GM13976 (cell line): Measurements from ENCODE around the gene VOPP1.
A peak's percentile ranks its signal among the peaks of the same experiment; 100 is the strongest.

Experiments
- DNase-seq: peaks from one replicate; pipeline ENCODE4 v3.0.0; 2012; ENCODE audit warnings: low spot score
- in situ Hi-C: fragments of 300-500 bp; cut with MboI; formaldehyde crosslinking; loops from one replicate; pipeline ENCODE4 v1.12.0; 2022; ENCODE audit warnings: low sequenced_read_pairs, mixed read lengths, inconsistent platforms; ENCODE audit not compliant: unreplicated experiment
- TF ChIP-seq, protein P1 (sequence below): IDR thresholded peaks from 2 replicates; pipeline ENCODE4 v1.5.1; 2012; ENCODE audit warnings: borderline replicate concordance, mild to moderate bottlenecking; ENCODE audit not compliant: insufficient read depth; ENCODE audit errors: extremely low read depth, missing control alignments, control extremely low read depth

The VOPP1 gene

DNA sequence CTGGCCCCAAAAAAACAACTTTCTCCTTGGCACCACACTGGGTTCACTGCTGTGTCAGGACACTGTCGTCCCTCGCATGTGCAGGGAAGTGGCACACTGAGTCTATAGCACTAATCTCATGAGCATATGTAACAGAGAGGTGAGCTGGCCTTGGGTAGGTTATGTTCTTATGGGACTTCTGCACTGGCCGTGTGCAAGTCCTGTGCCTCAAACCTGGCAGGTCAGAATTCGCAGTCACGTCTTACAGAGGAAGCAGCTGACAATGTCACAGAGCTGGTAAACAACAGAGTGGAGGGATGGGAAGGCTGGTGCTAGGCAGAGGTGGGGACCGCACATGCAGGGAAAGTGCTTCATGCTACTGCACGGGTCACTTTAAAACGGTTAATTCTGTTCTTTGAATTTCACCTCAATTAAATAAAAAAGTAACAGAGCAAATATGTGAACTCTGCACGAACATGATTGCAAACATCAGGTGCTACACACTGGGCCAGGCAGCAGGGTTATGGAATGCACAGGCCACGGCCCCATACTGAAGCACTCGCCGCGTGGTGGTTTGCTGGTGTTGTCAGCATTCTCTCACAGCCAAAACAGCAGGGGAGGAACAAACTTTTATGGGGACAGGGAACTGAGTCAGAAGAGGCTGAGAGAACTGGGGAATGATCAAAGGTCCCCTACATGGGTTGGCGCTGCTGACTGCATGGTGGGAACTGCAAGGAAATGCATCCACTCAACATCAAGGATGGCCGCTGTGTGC, 54.2 kb downstream of the VOPP1 start:
- in situ Hi-C loops: no loop called here
- TF ChIP-seq, protein P1, sequence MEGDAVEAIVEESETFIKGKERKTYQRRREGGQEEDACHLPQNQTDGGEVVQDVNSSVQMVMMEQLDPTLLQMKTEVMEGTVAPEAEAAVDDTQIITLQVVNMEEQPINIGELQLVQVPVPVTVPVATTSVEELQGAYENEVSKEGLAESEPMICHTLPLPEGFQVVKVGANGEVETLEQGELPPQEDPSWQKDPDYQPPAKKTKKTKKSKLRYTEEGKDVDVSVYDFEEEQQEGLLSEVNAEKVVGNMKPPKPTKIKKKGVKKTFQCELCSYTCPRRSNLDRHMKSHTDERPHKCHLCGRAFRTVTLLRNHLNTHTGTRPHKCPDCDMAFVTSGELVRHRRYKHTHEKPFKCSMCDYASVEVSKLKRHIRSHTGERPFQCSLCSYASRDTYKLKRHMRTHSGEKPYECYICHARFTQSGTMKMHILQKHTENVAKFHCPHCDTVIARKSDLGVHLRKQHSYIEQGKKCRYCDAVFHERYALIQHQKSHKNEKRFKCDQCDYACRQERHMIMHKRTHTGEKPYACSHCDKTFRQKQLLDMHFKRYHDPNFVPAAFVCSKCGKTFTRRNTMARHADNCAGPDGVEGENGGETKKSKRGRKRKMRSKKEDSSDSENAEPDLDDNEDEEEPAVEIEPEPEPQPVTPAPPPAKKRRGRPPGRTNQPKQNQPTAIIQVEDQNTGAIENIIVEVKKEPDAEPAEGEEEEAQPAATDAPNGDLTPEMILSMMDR: no peak
- DNase-seq: no peak

DNA sequence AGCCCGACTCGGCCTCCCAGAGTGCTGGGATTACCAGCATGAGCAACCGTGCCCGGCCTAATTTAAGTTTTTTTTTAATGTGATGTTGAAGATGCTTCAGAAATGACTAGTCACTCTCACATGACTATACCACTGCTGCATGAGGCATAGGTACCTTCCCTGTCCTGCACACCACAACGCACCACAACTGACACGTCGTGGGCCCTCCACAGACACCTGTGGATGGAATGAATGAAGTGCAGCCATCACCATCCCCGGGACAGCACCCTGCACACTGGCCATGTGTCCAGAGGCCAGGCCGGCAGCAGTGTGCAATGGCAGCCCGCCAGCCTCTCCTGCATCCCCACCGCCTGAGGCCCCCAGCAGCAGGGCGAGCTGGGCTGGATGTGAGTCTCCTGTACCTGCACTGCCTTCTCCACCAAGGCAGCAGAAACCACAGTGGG, 55.1 kb downstream of the VOPP1 start:
- TF ChIP-seq, protein P1: no peak
- in situ Hi-C loops: no loop called here

DNA sequence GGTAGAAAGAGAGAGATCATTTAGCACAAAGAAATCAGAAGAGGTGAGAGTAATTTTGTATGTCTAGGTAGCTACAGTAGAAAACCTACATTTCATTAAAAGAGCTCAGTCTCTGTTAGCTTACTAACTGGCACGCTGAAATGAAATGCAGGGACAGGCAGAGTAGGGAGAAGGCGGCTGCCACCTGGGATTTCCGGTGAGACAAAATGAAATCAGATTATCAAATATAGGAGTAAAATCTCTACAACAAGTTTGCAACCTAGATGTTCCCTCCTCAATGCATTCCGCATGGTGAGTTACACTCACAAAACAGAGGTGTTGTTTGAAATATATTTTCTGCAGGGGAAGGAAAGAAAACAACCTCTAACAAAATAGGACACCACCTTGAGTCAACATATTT, 55.9 kb downstream of the VOPP1 start:
- DNase-seq: no peak
- in situ Hi-C loops: no loop called here
- TF ChIP-seq, protein P1: no peak

More for the DNA sequence above, 55.1 kb downstream of the VOPP1 start:
- DNase-seq: peak; percentile 71

DNA sequence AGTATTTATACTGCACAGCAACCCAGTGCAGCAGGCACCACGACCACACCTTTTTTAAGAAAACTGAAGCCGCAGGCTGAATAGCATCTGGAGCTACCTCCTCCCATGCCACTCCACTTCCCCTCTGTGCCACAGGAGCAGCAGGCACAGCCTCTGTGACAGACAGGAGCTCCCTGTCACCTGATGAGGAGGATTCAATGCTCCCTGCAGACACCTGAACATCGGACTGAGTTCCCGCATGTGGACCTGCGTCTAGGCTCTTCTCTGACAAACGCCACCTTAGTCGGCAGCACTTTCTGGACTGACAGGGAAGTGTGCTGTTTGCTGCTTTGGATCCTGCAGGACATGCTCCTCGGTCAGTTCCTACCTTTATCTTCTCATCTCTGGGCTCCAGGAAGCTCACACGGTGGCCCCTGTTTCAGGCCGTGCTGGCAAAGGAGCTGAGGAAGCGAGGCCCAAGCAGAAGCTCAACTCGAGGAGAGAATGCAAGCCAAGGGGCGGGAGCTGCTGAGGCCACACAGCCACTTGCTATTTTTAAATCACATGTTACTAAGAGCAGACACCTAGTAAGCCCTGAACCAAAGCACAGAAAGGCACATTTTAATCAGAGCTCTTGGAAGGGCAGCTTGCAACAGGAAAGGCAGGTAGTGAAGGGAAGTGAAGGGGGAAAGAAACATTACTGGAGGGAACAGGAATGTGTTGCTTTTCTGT, 56.6 kb downstream of the VOPP1 start:
- TF ChIP-seq, protein P1: no peak
- in situ Hi-C loops: no loop called here
- DNase-seq: peak; percentile 63

DNA sequence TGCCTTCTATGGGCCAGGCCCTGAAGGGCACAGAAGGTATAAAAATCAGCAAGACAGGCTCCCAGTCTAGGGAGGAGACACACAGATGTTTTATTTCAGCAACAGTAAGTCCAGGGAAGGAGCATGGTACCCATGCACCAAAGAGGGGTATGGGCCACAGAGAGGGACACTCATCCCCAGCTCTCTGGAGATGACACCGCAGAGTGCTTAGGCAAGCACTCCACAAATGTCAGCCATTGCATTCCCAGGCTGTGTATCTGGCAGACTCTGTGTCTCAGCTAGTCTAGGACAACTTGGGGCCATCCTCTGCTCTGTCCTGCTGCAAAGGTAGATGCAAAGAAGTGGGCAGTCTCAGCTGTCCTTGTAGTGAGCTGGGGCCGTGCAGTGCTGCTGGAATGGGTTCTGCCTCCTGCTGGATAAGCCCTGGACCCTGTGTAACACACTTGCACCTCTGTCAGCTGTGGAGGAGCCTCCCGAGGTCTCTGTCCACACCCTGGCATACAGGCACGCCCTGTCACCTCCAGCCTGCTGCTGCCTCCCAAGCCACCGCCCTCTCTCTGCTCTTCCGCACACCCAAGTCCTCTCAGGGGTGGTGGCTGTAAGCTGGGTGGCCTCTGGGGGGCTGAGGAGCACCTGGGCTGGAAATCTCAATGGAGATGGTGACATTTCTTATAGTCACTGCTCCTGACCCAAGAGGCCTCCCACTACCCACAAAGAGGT, 57.6 kb downstream of the VOPP1 start:
- DNase-seq: no peak
- in situ Hi-C loops: no loop called here
- TF ChIP-seq, protein P1: no peak

DNA sequence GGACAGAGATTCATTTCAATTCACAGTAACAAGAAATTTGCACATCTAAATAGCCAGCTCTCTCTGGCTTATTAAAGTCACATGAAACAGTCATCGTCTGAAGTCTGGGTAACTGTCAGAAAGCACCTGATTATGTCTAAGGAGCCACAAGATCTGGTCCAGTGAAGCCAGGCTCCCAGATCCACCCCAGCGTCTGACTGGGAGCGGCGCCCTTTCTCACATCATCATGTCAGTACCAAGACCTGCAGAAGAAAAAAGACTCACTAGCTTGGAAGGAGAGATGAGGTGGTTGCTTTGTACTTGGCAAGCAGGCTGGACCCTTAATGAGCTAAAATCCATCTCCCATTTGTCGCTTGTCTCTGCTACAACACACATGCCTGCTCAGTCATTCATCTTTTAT, 58.4 kb downstream of the VOPP1 start:
- in situ Hi-C loops: no loop called here
- TF ChIP-seq, protein P1: peak; percentile 7
- peak; percentile 51 for DNase-seq
